HG03521 (cell line): Measurements from ENCODE around the gene SLC38A10.
"Not testable (repeated sequence)": the region's sequence is repeated elsewhere in the genome, so short reads cannot be mapped to it uniquely, and the experiment has no call there.

Experiments used
- ATAC-seq: cut with Tn5 transposase; IDR thresholded peaks from one replicate; pipeline ENCODE4 v1.9.1; 2021; ENCODE audit warnings: mild to moderate bottlenecking, moderate library complexity; ENCODE audit not compliant: unreplicated experiment

The SLC38A10 gene

DNA sequence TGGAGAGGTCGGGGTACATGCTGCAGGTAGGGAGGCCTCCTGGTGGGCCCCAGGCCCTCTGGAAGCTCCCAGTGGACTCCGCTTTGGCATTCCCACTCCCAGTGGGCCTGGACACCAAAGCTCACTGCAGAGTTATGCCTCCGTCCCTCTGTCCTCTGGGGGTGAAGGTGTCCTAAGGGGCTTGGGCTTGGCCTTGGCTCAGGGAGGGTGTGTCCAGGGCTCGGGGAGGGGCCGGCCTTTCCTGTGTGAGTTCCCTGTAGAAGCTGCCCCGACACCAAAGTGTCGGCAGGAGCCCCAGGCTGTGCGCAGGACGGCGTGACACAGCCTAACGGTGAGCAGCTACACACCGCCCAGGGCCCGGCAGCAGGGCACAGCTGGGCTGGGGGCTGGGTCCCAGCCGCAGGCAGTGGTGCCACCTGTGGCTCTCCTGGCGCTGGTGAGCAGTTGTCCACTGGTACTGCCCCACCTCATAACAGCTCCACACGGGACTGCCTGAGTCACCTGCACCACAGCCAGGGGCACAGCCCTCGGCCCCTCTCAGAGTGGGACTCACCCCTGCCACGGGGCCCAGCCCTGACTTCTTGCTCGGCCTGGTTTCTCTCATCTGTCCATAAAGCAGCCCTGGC lies 62.4 kb downstream of the SLC38A10 start:
- no peak for ATAC-seq

DNA sequence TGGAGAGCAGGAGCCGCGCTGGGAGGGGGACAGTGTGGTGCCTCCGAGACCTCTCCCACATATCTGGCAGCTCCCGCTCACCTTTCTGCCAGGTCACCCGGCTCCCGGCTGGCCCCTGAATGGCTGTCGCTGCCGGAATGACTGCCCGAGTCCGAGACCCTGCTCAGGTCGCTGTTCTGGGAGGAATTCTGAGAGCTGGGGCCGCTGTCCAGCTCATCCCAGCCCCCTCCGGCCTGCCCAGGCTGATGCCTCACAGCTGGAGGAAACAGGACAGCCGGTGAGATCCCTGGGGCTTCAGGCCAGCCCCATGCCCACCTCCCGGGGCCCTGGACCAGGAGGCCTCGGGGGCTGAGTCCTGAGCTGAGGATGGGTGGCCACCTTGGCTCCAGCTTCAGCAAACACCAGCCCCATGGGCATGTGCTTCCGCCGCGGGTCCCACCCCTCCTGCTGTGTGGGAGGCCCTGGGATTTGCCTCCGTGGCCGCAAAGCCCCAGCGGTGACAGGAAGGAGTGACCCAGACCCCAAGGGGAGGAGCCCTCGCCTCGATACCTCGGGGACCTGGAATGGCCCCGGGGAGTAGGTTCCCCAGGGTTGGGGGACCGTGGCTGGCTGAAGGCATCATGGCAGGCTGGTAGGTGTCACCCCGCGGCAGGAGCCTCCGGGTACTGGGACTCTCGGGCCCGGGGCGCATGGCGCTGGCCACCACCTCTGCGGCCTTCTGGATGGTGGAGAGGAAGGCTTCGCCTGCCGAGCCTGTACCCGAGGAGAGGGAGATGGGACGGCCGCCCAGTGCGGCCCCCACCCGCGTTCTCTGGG lies 63.1 kb downstream of the SLC38A10 start:
- no peak for ATAC-seq

GRCh38 chr17:81231121-81231645 lies 63.9 kb downstream of the SLC38A10 start:
- ATAC-seq = no peak

- ATAC-seq = no peak
Measured at GRCh38 chr17:81230043-81230820, 64.9 kb downstream of the SLC38A10 start.

DNA sequence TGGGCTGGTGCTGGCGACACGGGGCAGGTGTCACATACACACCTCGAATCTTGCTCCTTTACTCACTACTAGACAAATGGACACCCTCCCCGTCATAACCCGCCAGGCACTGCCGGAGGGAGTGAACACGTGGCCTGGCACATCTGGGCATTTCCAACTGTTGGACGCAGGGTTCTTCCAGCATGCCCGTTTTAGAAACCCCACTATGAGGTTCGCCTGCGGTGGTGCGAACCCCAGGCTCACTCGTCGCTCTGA lies 65.5 kb downstream of the SLC38A10 start:
- no peak for ATAC-seq

GRCh38 chr17:81228834-81229665 lies 66.1 kb downstream of the SLC38A10 start:
- no peak for ATAC-seq

GRCh38 chr17:81228420-81228819 lies 66.7 kb downstream of the SLC38A10 start:
- no peak for ATAC-seq

- not testable (repeated sequence) for ATAC-seq
Measured at GRCh38 chr17:81227630-81228029, 67.5 kb downstream of the SLC38A10 start.

GRCh38 chr17:81223762-81224130 lies 71.4 kb downstream of the SLC38A10 start:
- ATAC-seq = no peak

DNA sequence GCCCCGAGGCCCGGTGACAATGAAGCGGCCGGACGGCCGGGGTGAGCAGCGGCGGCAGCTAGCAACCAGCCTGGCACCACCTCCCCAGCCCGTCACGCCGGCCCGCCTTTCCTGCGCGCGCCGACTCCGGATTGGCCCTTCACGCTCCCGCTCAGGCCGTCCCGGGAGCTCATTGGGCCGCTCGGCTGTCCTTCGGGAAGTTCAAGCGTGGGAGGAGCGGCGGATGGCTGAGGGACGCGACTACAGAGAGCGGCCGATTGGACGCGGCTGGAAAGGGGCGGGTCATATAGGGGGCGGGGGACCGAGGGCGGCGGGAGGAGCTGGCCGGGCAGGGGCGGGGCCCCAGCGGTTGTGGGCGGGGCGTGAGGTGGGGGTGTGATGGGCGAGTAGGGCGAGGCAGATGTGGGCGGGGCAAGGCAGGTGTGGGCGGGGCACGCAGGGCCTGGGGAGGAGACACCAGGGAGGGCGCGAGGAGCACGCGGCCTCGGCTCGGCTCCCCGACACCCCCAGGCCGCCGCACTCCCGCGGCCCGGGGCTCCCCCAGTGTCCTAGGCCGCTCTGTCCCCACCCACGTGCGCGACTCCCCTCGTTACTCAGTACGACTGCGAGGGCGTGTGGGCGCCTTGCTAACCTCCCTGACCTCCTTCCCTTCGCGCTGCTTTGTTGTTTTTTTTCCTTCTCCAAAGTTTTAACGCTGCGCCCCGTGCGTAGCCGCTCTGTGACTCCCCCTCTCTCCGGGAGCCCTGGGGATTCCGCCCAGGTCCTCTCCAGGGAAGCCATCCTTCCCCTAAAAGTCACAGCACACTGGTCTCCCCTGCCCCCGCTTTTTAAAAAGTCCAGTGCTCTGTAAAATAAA lies 72.0 kb downstream of the SLC38A10 start, which contains the start of gene CEP131:
Gene CEP131 (minus strand): TSS at position 60 of the 856 bp plus-strand sequence. CDS start 2,909 bp downstream, outside the sequence.
- peak; percentile 94 for ATAC-seq

GRCh38 chr17:81222620-81222905 lies 72.5 kb downstream of the SLC38A10 start:
- no peak for ATAC-seq

- ATAC-seq = peak; percentile 3
Measured at GRCh38 chr17:81221842-81222619, 73.1 kb downstream of the SLC38A10 start.

GRCh38 chr17:81221371-81221841 lies 73.7 kb downstream of the SLC38A10 start:
- ATAC-seq = no peak

- no peak for ATAC-seq
Measured at GRCh38 chr17:81219476-81220180, 75.5 kb downstream of the SLC38A10 start.

GRCh38 chr17:81218991-81219390 lies 76.1 kb downstream of the SLC38A10 start:
- no peak for ATAC-seq

GRCh38 chr17:81218459-81218858 lies 76.6 kb downstream of the SLC38A10 start:
- no peak for ATAC-seq

DNA sequence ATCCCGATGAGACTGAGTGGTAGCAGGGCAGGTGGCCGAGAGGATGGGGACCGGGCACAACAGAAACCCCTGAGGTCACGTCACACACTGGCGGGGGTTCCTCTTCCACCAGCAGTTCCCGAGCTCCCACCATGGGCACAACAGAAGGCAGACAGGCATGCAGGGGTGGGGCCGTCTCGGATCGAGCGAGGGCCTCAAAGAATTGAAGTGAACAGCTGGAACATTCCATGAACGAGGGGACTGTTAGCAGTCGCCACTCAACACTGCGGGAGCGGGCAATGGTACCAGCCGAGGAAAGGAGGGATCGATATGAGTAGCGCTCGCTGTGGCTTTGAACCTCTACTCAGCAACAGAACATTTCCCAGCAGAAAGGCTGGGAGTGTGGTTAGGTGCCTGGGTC lies 77.6 kb downstream of the SLC38A10 start:
- ATAC-seq = no peak

DNA sequence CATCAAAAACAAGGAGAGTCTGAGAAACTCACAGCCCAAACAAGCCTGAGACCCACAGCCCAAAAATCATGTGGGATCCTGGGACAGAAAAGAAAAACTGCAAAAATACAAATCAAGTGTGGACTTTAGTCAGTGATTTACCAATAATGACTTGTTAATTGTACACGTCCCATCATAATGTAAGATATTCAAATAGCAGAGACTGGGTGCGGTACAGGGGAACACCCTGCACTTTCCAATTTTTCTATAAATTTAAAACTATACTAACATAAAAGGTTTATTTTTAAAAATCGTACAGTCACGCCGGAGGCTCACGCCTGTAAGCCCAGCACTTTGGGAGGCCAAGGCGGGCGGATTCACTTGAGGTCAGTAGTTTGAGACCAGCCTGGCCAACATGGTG lies 81.1 kb downstream of the SLC38A10 start:
- no peak for ATAC-seq

DNA sequence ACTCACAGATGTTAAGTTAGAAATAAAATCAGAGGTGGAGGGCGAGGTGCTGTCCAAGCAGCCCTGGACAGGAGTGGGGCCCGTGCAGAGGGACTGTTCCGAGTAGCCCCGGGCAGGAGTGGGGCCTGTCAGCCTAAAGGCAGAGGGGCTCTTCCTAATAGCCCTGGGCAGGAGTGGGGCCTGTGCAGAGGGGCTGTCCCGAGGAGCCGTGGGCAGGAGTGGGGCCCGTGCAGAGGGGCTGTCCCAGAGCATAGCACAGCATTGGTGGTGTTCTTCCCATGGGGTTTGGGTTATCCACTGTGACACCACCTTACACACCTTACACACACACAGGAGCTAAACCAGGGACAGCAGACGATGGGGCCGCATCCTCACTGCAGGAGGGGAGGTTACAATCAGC lies 82.7 kb downstream of the SLC38A10 start:
- no peak for ATAC-seq
